ENCODE results near the gene CLTC.

DNA sequence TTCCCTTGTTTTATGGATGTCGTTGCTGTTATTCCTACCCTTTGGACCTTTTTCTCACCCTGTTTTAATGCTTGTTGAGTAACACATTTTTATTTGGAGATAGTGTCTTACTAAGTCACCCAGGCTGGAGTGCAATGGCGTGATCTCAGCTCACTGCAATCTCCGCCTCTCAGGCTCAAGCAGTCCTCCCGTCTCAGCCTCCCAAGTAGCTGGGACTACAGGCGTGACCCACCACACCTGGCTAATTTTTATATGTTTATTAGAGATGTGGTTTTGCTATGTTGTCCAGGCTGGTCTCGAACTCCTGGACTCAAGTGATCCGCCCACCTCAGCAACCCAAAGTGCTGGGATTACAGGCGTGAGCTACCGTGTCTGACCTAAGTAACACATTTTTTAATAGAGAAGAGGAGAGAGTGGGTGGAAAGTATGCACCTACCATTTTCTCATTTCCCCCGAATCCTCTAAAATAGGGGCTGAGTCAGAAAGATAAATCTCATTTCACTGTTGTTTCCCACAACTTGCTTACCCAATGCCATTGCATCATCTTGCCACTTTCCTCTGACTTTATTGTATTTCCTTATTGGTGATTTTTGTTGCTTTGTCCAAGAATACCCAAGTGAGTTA is 47.3 kb upstream of the CLTC start:
- no peak for TF ChIP-seq POLR2AphosphoS5 (IDR thresholded peaks at IDR 0.05; ENCODE audit: low read depth)
- TF ChIP-seq, protein P1, sequence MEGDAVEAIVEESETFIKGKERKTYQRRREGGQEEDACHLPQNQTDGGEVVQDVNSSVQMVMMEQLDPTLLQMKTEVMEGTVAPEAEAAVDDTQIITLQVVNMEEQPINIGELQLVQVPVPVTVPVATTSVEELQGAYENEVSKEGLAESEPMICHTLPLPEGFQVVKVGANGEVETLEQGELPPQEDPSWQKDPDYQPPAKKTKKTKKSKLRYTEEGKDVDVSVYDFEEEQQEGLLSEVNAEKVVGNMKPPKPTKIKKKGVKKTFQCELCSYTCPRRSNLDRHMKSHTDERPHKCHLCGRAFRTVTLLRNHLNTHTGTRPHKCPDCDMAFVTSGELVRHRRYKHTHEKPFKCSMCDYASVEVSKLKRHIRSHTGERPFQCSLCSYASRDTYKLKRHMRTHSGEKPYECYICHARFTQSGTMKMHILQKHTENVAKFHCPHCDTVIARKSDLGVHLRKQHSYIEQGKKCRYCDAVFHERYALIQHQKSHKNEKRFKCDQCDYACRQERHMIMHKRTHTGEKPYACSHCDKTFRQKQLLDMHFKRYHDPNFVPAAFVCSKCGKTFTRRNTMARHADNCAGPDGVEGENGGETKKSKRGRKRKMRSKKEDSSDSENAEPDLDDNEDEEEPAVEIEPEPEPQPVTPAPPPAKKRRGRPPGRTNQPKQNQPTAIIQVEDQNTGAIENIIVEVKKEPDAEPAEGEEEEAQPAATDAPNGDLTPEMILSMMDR (IDR thresholded peaks at IDR 0.05; ENCODE audit: insufficient read depth, low read length), result no peak

Data from HL-60 (cell line).